ENCODE measurements around the gene PPP2R2C.

PPP2R2C gene

GRCh38 chr4:6391852-6392188, 80.6 kb downstream of the PPP2R2C start:
- no peak overlapping the region for H3K27ac ChIP-seq (ENCODE audit: low read depth, low read length)
- no peak overlapping the region for H3K9ac ChIP-seq (ENCODE audit: low read depth in 1 of 2, low read length in 2 of 2)
- no peaks in the 10 kb centered on the region for H3K9me3 ChIP-seq (ENCODE audit: control insufficient read depth in 1 of 2, low read length in 2 of 2)
- H3K27me3 ChIP-seq (ENCODE audit: control insufficient read depth in 1 of 2, insufficient read depth in 2 of 2, low read length in 2 of 2): peaks cover 0 to 2% of the 10 kb centered on the region in 2 donors
- no peaks in the 10 kb centered on the region for H3K36me3 ChIP-seq (ENCODE audit: control insufficient read depth in 1 of 2, insufficient read depth in 2 of 2, low read length in 2 of 2)
- H3K4me3 ChIP-seq (ENCODE audit: low read depth in 1 of 2, low read length in 2 of 2): no peak overlapping the region
- no peaks in the 10 kb centered on the region for H3K4me1 ChIP-seq (ENCODE audit: control insufficient read depth in 1 of 2, insufficient read depth in 2 of 2, low read length in 2 of 2)

GRCh38 chr4:6391186-6391851, 81.1 kb downstream of the PPP2R2C start:
- Histone ChIP-seq H3K36me3 (ENCODE audit: control insufficient read depth in 1 of 2, insufficient read depth in 2 of 2, low read length in 2 of 2) (no peaks in the 10 kb centered on the region), H3K4me3 (ENCODE audit: low read depth in 1 of 2, low read length in 2 of 2) (no peak overlapping the region), H3K9me3 (ENCODE audit: control insufficient read depth in 1 of 2, low read length in 2 of 2) (no peaks in the 10 kb centered on the region), H3K27ac (ENCODE audit: low read depth, low read length) (no peak overlapping the region), H3K27me3 (ENCODE audit: control insufficient read depth in 1 of 2, insufficient read depth in 2 of 2, low read length in 2 of 2) (peaks cover 0 to 2% of the 10 kb centered on the region in 2 donors), H3K4me1 (ENCODE audit: control insufficient read depth in 1 of 2, insufficient read depth in 2 of 2, low read length in 2 of 2) (no peaks in the 10 kb centered on the region), H3K9ac (ENCODE audit: low read depth in 1 of 2, low read length in 2 of 2) (no peak overlapping the region)

- no peaks in the 10 kb centered on the region for H3K9me3 ChIP-seq (ENCODE audit: control insufficient read depth in 1 of 2, low read length in 2 of 2)
- no peaks in the 10 kb centered on the region for H3K36me3 ChIP-seq (ENCODE audit: control insufficient read depth in 1 of 2, insufficient read depth in 2 of 2, low read length in 2 of 2)
- no peak overlapping the region for H3K4me3 ChIP-seq (ENCODE audit: low read depth in 1 of 2, low read length in 2 of 2)
- no peaks in the 10 kb centered on the region for H3K4me1 ChIP-seq (ENCODE audit: control insufficient read depth in 1 of 2, insufficient read depth in 2 of 2, low read length in 2 of 2)
- no peak overlapping the region for H3K27ac ChIP-seq (ENCODE audit: low read depth, low read length)
- H3K9ac ChIP-seq (ENCODE audit: low read depth in 1 of 2, low read length in 2 of 2): no peak overlapping the region
- H3K27me3 ChIP-seq (ENCODE audit: control insufficient read depth in 1 of 2, insufficient read depth in 2 of 2, low read length in 2 of 2): peaks cover 0 to 2% of the 10 kb centered on the region in 2 donors
Measured at GRCh38 chr4:6390356-6390755, 82.1 kb downstream of the PPP2R2C start.

DNA sequence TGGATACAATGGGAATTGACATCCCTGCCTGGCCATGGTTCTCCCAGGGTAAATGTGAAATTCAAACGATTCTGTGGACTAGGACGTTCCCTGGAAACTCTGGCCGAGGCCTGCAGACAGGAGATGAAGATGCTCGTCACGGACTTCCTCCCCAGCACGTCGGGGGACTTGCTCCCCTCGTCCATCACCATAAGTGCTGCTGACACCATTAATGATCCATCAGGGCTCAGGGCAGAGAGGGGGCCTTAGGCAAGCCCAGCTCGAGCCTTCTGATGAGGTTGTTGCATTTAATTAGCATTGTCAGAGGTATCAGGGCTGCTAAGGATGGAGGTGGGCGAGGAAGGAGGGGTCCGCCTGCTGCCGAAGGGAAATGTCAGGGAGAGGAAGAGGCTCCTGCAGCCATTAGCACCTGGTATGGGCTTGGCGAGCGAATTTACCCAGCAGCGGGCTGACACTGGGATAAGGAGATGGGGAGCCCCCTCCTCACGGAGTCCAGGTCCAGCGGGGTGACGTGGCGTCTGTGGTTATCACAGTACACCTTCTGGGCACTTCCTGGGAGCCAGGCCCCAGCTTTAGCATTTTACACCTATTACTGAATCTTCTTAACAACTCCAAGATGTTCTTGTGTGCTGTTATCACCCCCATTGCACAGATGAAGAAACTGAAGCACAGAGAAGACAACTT, 83.1 kb downstream of the PPP2R2C start:
- no peaks in the 10 kb centered on the region for H3K36me3 ChIP-seq (ENCODE audit: control insufficient read depth in 1 of 2, insufficient read depth in 2 of 2, low read length in 2 of 2)
- H3K27me3 ChIP-seq (ENCODE audit: control insufficient read depth in 1 of 2, insufficient read depth in 2 of 2, low read length in 2 of 2): peaks cover 0 to 2% of the 10 kb centered on the region in 2 donors
- no peak overlapping the region for H3K9ac ChIP-seq (ENCODE audit: low read depth in 1 of 2, low read length in 2 of 2)

DNA sequence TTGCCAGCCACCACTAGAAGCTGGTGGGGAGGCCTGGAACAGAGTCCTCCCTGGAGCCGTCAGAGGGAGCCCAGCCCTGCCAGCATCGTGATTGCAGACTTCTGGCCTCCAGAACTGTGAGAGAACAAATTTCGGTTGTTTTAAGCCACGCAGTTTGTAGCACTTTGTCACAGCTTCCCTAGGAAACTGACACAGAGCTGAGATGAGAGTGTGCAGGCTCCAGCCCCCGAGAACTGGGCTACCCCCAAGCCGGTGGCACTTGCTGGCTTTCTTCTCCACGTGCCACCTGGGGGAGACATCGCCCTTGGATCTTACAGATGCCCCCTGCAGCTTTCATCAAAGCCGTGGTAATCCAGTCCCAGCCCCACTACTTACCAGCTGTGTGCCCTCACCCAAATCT, 83.7 kb downstream of the PPP2R2C start:
- Histone ChIP-seq H3K27me3 (ENCODE audit: control insufficient read depth in 1 of 2, insufficient read depth in 2 of 2, low read length in 2 of 2) (peaks cover 0 to 2% of the 10 kb centered on the region in 2 donors), H3K36me3 (ENCODE audit: control insufficient read depth in 1 of 2, insufficient read depth in 2 of 2, low read length in 2 of 2) (no peaks in the 10 kb centered on the region), H3K4me1 (ENCODE audit: control insufficient read depth in 1 of 2, insufficient read depth in 2 of 2, low read length in 2 of 2) (no peaks in the 10 kb centered on the region), H3K9me3 (ENCODE audit: control insufficient read depth in 1 of 2, low read length in 2 of 2) (no peaks in the 10 kb centered on the region), H3K27ac (ENCODE audit: low read depth, low read length) (no peak overlapping the region), H3K9ac (ENCODE audit: low read depth in 1 of 2, low read length in 2 of 2) (no peak overlapping the region), H3K4me3 (ENCODE audit: low read depth in 1 of 2, low read length in 2 of 2) (no peak overlapping the region)

More for the DNA sequence above, 83.1 kb downstream of the PPP2R2C start:
- Histone ChIP-seq H3K4me3 (ENCODE audit: low read depth in 1 of 2, low read length in 2 of 2) (no peak overlapping the region), H3K4me1 (ENCODE audit: control insufficient read depth in 1 of 2, insufficient read depth in 2 of 2, low read length in 2 of 2) (no peaks in the 10 kb centered on the region), H3K9me3 (ENCODE audit: control insufficient read depth in 1 of 2, low read length in 2 of 2) (no peaks in the 10 kb centered on the region), H3K27ac (ENCODE audit: low read depth, low read length) (no peak overlapping the region)

- H3K9me3 ChIP-seq (ENCODE audit: control insufficient read depth in 1 of 2, low read length in 2 of 2): no peaks in the 10 kb centered on the region
- H3K27ac ChIP-seq (ENCODE audit: low read depth, low read length): no peak overlapping the region
- no peak overlapping the region for H3K4me3 ChIP-seq (ENCODE audit: low read depth in 1 of 2, low read length in 2 of 2)
- H3K4me1 ChIP-seq (ENCODE audit: control insufficient read depth in 1 of 2, insufficient read depth in 2 of 2, low read length in 2 of 2): no peaks in the 10 kb centered on the region
- H3K27me3 ChIP-seq (ENCODE audit: control insufficient read depth in 1 of 2, insufficient read depth in 2 of 2, low read length in 2 of 2): peaks cover 0 to 2% of the 10 kb centered on the region in 2 donors
- no peak overlapping the region for H3K9ac ChIP-seq (ENCODE audit: low read depth in 1 of 2, low read length in 2 of 2)
- H3K36me3 ChIP-seq (ENCODE audit: control insufficient read depth in 1 of 2, insufficient read depth in 2 of 2, low read length in 2 of 2): no peaks in the 10 kb centered on the region
Measured at GRCh38 chr4:6387946-6388345, 84.5 kb downstream of the PPP2R2C start.

- Histone ChIP-seq H3K27me3 (ENCODE audit: control insufficient read depth in 1 of 2, insufficient read depth in 2 of 2, low read length in 2 of 2) (peaks cover 0 to 2% of the 10 kb centered on the region in 2 donors), H3K36me3 (ENCODE audit: control insufficient read depth in 1 of 2, insufficient read depth in 2 of 2, low read length in 2 of 2) (no peaks in the 10 kb centered on the region), H3K9me3 (ENCODE audit: control insufficient read depth in 1 of 2, low read length in 2 of 2) (no peaks in the 10 kb centered on the region), H3K9ac (ENCODE audit: low read depth in 1 of 2, low read length in 2 of 2) (no peak overlapping the region), H3K4me3 (ENCODE audit: low read depth in 1 of 2, low read length in 2 of 2) (no peak overlapping the region), H3K4me1 (ENCODE audit: control insufficient read depth in 1 of 2, insufficient read depth in 2 of 2, low read length in 2 of 2) (no peaks in the 10 kb centered on the region), H3K27ac (ENCODE audit: low read depth, low read length) (no peak overlapping the region)
Measured at GRCh38 chr4:6386091-6386490, 86.3 kb downstream of the PPP2R2C start.

GRCh38 chr4:6385288-6385687, 87.1 kb downstream of the PPP2R2C start:
- Histone ChIP-seq H3K9ac (ENCODE audit: low read depth in 1 of 2, low read length in 2 of 2) (no peak overlapping the region), H3K4me1 (ENCODE audit: control insufficient read depth in 1 of 2, insufficient read depth in 2 of 2, low read length in 2 of 2) (no peaks in the 10 kb centered on the region), H3K27ac (ENCODE audit: low read depth, low read length) (no peak overlapping the region), H3K27me3 (ENCODE audit: control insufficient read depth in 1 of 2, insufficient read depth in 2 of 2, low read length in 2 of 2) (peaks cover 0 to 6% of the 10 kb centered on the region in 2 donors), H3K4me3 (ENCODE audit: low read depth in 1 of 2, low read length in 2 of 2) (no peak overlapping the region), H3K9me3 (ENCODE audit: control insufficient read depth in 1 of 2, low read length in 2 of 2) (no peaks in the 10 kb centered on the region), H3K36me3 (ENCODE audit: control insufficient read depth in 1 of 2, insufficient read depth in 2 of 2, low read length in 2 of 2) (no peaks in the 10 kb centered on the region)

GRCh38 chr4:6384541-6384940, 87.9 kb downstream of the PPP2R2C start:
- no peaks in the 10 kb centered on the region for H3K4me1 ChIP-seq (ENCODE audit: control insufficient read depth in 1 of 2, insufficient read depth in 2 of 2, low read length in 2 of 2)
- H3K36me3 ChIP-seq (ENCODE audit: control insufficient read depth in 1 of 2, insufficient read depth in 2 of 2, low read length in 2 of 2): no peaks in the 10 kb centered on the region
- no peaks in the 10 kb centered on the region for H3K9me3 ChIP-seq (ENCODE audit: control insufficient read depth in 1 of 2, low read length in 2 of 2)
- H3K4me3 ChIP-seq (ENCODE audit: low read depth in 1 of 2, low read length in 2 of 2): no peak overlapping the region
- peaks cover 0 to 4% of the 10 kb centered on the region in 2 donors for H3K27me3 ChIP-seq (ENCODE audit: control insufficient read depth in 1 of 2, insufficient read depth in 2 of 2, low read length in 2 of 2)
- H3K27ac ChIP-seq (ENCODE audit: low read depth, low read length): no peak overlapping the region
- no peak overlapping the region for H3K9ac ChIP-seq (ENCODE audit: low read depth in 1 of 2, low read length in 2 of 2)

DNA sequence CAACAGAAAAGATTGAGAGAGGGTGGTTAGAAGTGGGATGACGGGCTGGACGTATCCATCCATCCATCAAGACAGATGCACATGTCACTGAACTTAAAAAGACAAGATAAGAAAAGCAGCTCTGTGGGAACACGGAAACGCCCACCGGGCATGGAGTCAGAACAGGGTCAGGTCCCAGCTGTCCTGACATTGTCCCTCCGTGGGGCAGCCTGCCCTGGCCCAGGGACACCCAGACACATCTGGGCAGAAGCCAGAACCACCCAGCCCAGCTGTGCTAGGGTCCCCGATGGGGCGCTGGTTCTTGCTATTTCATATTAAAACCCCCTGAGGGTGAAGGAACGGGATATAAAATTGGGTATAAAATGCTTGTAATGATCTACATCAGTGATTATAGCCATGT, 88.5 kb downstream of the PPP2R2C start:
- no peak overlapping the region for H3K27ac ChIP-seq (ENCODE audit: low read depth, low read length)
- no peaks in the 10 kb centered on the region for H3K9me3 ChIP-seq (ENCODE audit: control insufficient read depth in 1 of 2, low read length in 2 of 2)
- no peak overlapping the region for H3K9ac ChIP-seq (ENCODE audit: low read depth in 1 of 2, low read length in 2 of 2)
- no peak overlapping the region for H3K4me3 ChIP-seq (ENCODE audit: low read depth in 1 of 2, low read length in 2 of 2)
- no peaks in the 10 kb centered on the region for H3K36me3 ChIP-seq (ENCODE audit: control insufficient read depth in 1 of 2, insufficient read depth in 2 of 2, low read length in 2 of 2)
- no peaks in the 10 kb centered on the region for H3K4me1 ChIP-seq (ENCODE audit: control insufficient read depth in 1 of 2, insufficient read depth in 2 of 2, low read length in 2 of 2)
- H3K27me3 ChIP-seq (ENCODE audit: control insufficient read depth in 1 of 2, insufficient read depth in 2 of 2, low read length in 2 of 2): peaks cover 0 to 4% of the 10 kb centered on the region in 2 donors
